Osteoblast (primary cell): ENCODE measurements around the gene TCF4. TPM values are rescaled to one million over a fixed set of nuclear protein-coding genes. Genes with fewer than 3 reads are reported as not detected.

Experiments used
- DNase-seq: peaks from one replicate; pipeline ENCODE4 v3.0.0; 2011; ENCODE audit warnings: low spot score, mixed read lengths; ENCODE audit not compliant: insufficient read length; ENCODE audit errors: missing footprints
- H2AFZ ChIP-seq: 2 replicates; pipeline ENCODE4 v1.6.0; 2011; ENCODE audit warnings: mild to moderate bottlenecking, low read length
- H3K27ac ChIP-seq: 2 replicates; pipeline ENCODE4 v1.5.1; 2011; ENCODE audit warnings: mild to moderate bottlenecking, low read depth, low read length, moderate library complexity
- H3K27me3 ChIP-seq: 2 replicates; pipeline ENCODE4 v1.6.0; 2012; ENCODE audit warnings: mild to moderate bottlenecking, control low read depth, inconsistent platforms, low read length, moderate library complexity; ENCODE audit not compliant: insufficient read depth
- H3K36me3 ChIP-seq: 2 replicates; pipeline ENCODE4 v1.5.1; 2011; ENCODE audit warnings: mild to moderate bottlenecking, low read length, control low read depth, moderate library complexity; ENCODE audit not compliant: insufficient read depth
- H3K4me1 ChIP-seq: 2 replicates; pipeline ENCODE4 v1.5.1; 2011; ENCODE audit warnings: mild to moderate bottlenecking, low read length, control low read depth, moderate library complexity; ENCODE audit not compliant: insufficient read depth
- H3K4me2 ChIP-seq: 2 replicates; pipeline ENCODE4 v1.6.0; 2011; ENCODE audit warnings: mild to moderate bottlenecking, low read length; ENCODE audit not compliant: insufficient read depth
- H3K4me3 ChIP-seq: fragments of 200-600 bp; sonication (generic); 3 replicates; pipeline ENCODE4 v1.5.1; 2012; ENCODE audit warnings: mild to moderate bottlenecking, low read length, inconsistent platforms; ENCODE audit not compliant: insufficient read depth
- H3K79me2 ChIP-seq: 2 replicates; pipeline ENCODE4 v1.6.0; 2012; ENCODE audit warnings: mild to moderate bottlenecking, low read length, control low read depth, inconsistent platforms; ENCODE audit not compliant: insufficient read depth
- H3K9me3 ChIP-seq: 2 replicates; pipeline ENCODE4 v1.5.1; 2011; ENCODE audit warnings: low read depth, low read length, control low read depth
- H4K20me1 ChIP-seq: 2 replicates; pipeline ENCODE4 v1.6.0; 2012; ENCODE audit warnings: mild to moderate bottlenecking, low read length, control low read depth; ENCODE audit not compliant: insufficient read depth
- CTCF ChIP-seq: IDR thresholded peaks from 2 replicates; pipeline ENCODE4 v1.5.1; 2011; ENCODE audit warnings: mild to moderate bottlenecking, low read depth, low read length, moderate library complexity; ENCODE audit errors: extremely low read depth
- total RNA-seq: library from RNA; depleted of rRNA; stranded (reverse); fragments of >200 nt; gene quantifications from 2 replicates; pipeline ENCODE4 v1.2.3, GENCODE V29; 2012

Gene TCF4
- 87.2 and 89.9 TPM in 2 replicates for total RNA-seq

GRCh38 chr18:55588111-55588869 is at the start of gene TCF4:
Gene TCF4, minus strand, starts transcription at chr18:55588192. Its CDS starts 1,076 bp downstream, at chr18:55587116.
- peaks cover 31% of the 10 kb centered on the region for H3K4me1 ChIP-seq
- H3K36me3 ChIP-seq: peaks cover 6% of the 10 kb centered on the region
- no peaks in the 10 kb centered on the region for H3K27me3 ChIP-seq
- H2AFZ ChIP-seq: peak within 1 kb of the TSS; percentile 85
- no peaks in the 10 kb centered on the region for H3K9me3 ChIP-seq
- H3K4me2 ChIP-seq: peak within 1 kb of the TSS; percentile 93
- peak within 1 kb of the TSS; percentile 80 for H3K4me3 ChIP-seq
- peak; percentile 91 for DNase-seq
- no peaks in the 10 kb centered on the region for H4K20me1 ChIP-seq
- peak within 1 kb of the TSS; percentile 87 for H3K27ac ChIP-seq
- TF ChIP-seq CTCF: no peak
- peaks cover 29% of the 10 kb centered on the region for H3K79me2 ChIP-seq

GRCh38 chr18:55637204-55637603 is 49.2 kb upstream of the TCF4 start:
- no peaks in the 10 kb centered on the region for H3K27me3 ChIP-seq
- H2AFZ ChIP-seq: no peak overlapping the region
- DNase-seq: no peak
- no peak overlapping the region for H3K4me3 ChIP-seq
- no peak for TF ChIP-seq CTCF
- H3K4me1 ChIP-seq: peaks cover 8% of the 10 kb centered on the region
- no peaks in the 10 kb centered on the region for H3K36me3 ChIP-seq
- no peaks in the 10 kb centered on the region for H3K79me2 ChIP-seq
- no peaks in the 10 kb centered on the region for H4K20me1 ChIP-seq
- H3K9me3 ChIP-seq: no peaks in the 10 kb centered on the region
- no peak overlapping the region for H3K4me2 ChIP-seq
- H3K27ac ChIP-seq: no peak overlapping the region

GRCh38 chr18:55635439-55635838 is 47.4 kb upstream of the TCF4 start:
- H2AFZ ChIP-seq: no peak overlapping the region
- H3K4me3 ChIP-seq: no peak overlapping the region
- TF ChIP-seq CTCF: no peak
- DNase-seq: no peak
- peaks cover 8% of the 10 kb centered on the region for H3K4me1 ChIP-seq
- H3K27ac ChIP-seq: no peak overlapping the region
- no peaks in the 10 kb centered on the region for H4K20me1 ChIP-seq
- H3K36me3 ChIP-seq: no peaks in the 10 kb centered on the region
- no peaks in the 10 kb centered on the region for H3K9me3 ChIP-seq
- H3K27me3 ChIP-seq: no peaks in the 10 kb centered on the region
- no peaks in the 10 kb centered on the region for H3K79me2 ChIP-seq
- no peak overlapping the region for H3K4me2 ChIP-seq

GRCh38 chr18:55634545-55634944 is 46.6 kb upstream of the TCF4 start:
- H2AFZ ChIP-seq: peak overlapping the region; percentile 28

More at GRCh38 chr18:55634545-55634944, 46.6 kb upstream of the TCF4 start:
- H4K20me1 ChIP-seq: no peaks in the 10 kb centered on the region
- TF ChIP-seq CTCF: no peak
- DNase-seq: peak; percentile 74
- no peaks in the 10 kb centered on the region for H3K9me3 ChIP-seq
- H3K79me2 ChIP-seq: no peaks in the 10 kb centered on the region
- no peaks in the 10 kb centered on the region for H3K27me3 ChIP-seq
- peak overlapping the region; percentile 24 for H3K27ac ChIP-seq
- peaks cover 8% of the 10 kb centered on the region for H3K4me1 ChIP-seq
- H3K4me3 ChIP-seq: no peak overlapping the region
- peak overlapping the region; percentile 15 for H3K4me2 ChIP-seq
- no peaks in the 10 kb centered on the region for H3K36me3 ChIP-seq
